ENCODE data around the gene HORMAD2.

- TF ChIP-seq CTCF (IDR thresholded peaks at IDR 0.05) (no peak), EZH2 (IDR thresholded peaks at IDR 0.05; ENCODE audit: borderline replicate concordance, insufficient read depth, low read depth, low read length, poor library complexity, severe bottlenecking) (no peak)
These were observed 48.2 kb downstream of the HORMAD2 start for GRCh38 chr22:30128511-30128910.

Measured in B cell (primary cell).